CD14-positive monocyte (primary cell): ENCODE data around the gene LHFPL3. TPM values are rescaled to one million over a fixed set of nuclear protein-coding genes. Genes with fewer than 3 reads are reported as not detected.

Experiments
- DNase-seq, 3 donors: peaks; one replicate each; pipeline ENCODE4 v3.0.0-alpha.2; 2011 to 2022
- H2AFZ ChIP-seq: 2 replicates; pipeline ENCODE4 v1.6.0; 2012; ENCODE audit warnings: mild to moderate bottlenecking, low read depth, low read length, inconsistent platforms; ENCODE audit not compliant: insufficient read depth, poor library complexity, severe bottlenecking
- H3K27ac ChIP-seq, 2 donors: 1 replicate in 1 of 2; 2 replicates in 1 of 2; pipeline ENCODE4 v1.5.1; 2012 to 2013; ENCODE audit warnings: low read length in 2 of 2, control low read depth in 1 of 2, inconsistent platforms in 1 of 2, low read depth in 1 of 2, mild to moderate bottlenecking in 1 of 2
- H3K27me3 ChIP-seq, 2 donors: one replicate each; pipeline versions ENCODE4 v1.6.0 to v1.6.1; 2011 to 2013; ENCODE audit warnings: low read length in 2 of 2; ENCODE audit not compliant: control insufficient read depth in 2 of 2, insufficient read depth in 2 of 2
- H3K36me3 ChIP-seq, 2 donors: replicated peaks in 1 of 2; 1 replicate in 1 of 2; 2 replicates in 1 of 2; pipeline versions ENCODE4 v1.5.1 to v1.6.1; 2012 to 2013; ENCODE audit warnings: low read length in 2 of 2, control low read depth in 1 of 2, inconsistent platforms in 1 of 2, mild to moderate bottlenecking in 1 of 2; ENCODE audit not compliant: insufficient read depth in 2 of 2, control insufficient read depth in 1 of 2
- H3K4me1 ChIP-seq, 2 donors: 1 replicate in 1 of 2; 2 replicates in 1 of 2; pipeline versions ENCODE4 v1.5.1 to v1.6.1; 2012 to 2013; ENCODE audit warnings: low read length in 2 of 2, control low read depth in 1 of 2, inconsistent platforms in 1 of 2, mild to moderate bottlenecking in 1 of 2, moderate library complexity in 1 of 2; ENCODE audit not compliant: insufficient read depth in 2 of 2, control insufficient read depth in 1 of 2
- H3K4me2 ChIP-seq: replicated peaks from 2 replicates; pipeline ENCODE3; 2012; ENCODE audit warnings: low read length, moderate library complexity, mild to moderate bottlenecking; ENCODE audit not compliant: poor library complexity, severe bottlenecking; ENCODE audit errors: extremely low read depth
- H3K4me3 ChIP-seq, 3 experiments: fragments of 200-600 bp in 1 of 3; sonication (generic) in 1 of 3; replicated peaks in 1 of 3; 1 replicate in 2 of 3; 2 replicates in 1 of 3; pipeline ENCODE4 v1.5.1; 2011 to 2013; ENCODE audit warnings: low read length in 3 of 3, mild to moderate bottlenecking in 3 of 3, control low read depth in 2 of 3, low read depth in 2 of 3, inconsistent platforms in 1 of 3, moderate library complexity in 1 of 3
- H3K79me2 ChIP-seq: 2 replicates; pipeline ENCODE4 v1.6.0; 2012; ENCODE audit warnings: mild to moderate bottlenecking, control low read depth, inconsistent platforms, low read length, moderate library complexity; ENCODE audit not compliant: insufficient read depth
- H3K9ac ChIP-seq: 2 replicates; pipeline ENCODE4 v1.6.0; 2017; ENCODE audit warnings: low read length, mild to moderate bottlenecking; ENCODE audit not compliant: insufficient read depth, poor library complexity, severe bottlenecking
- H3K9me3 ChIP-seq, 2 donors: replicated peaks in 1 of 2; 1 replicate in 1 of 2; 2 replicates in 1 of 2; pipeline versions ENCODE4 v1.5.1 to v1.6.1; 2012 to 2013; ENCODE audit warnings: low read length in 2 of 2, control low read depth in 1 of 2; ENCODE audit not compliant: control insufficient read depth in 1 of 2, insufficient read depth in 1 of 2
- H4K20me1 ChIP-seq: 2 replicates; pipeline ENCODE4 v1.6.0; 2012; ENCODE audit warnings: mild to moderate bottlenecking, low read length, control low read depth, moderate library complexity; ENCODE audit not compliant: insufficient read depth
- H3K27ac Mint-ChIP-seq, 7 donors: one replicate each; pipeline ENCODE4 v1.8.0; 2020; ENCODE audit warnings: mild to moderate bottlenecking in 7 of 7, mixed read lengths in 7 of 7, moderate library complexity in 6 of 7, inconsistent platforms in 2 of 7
- H3K27me3 Mint-ChIP-seq, 3 donors: one replicate each; pipeline ENCODE4 v1.8.0; 2021 to 2022; ENCODE audit warnings: low read depth in 3 of 3, mild to moderate bottlenecking in 3 of 3, mixed read lengths in 3 of 3, moderate library complexity in 3 of 3, inconsistent platforms in 1 of 3
- H3K36me3 Mint-ChIP-seq, 2 donors: one replicate each; pipeline ENCODE4 v1.8.0; 2020; ENCODE audit warnings: mixed read lengths in 2 of 2, inconsistent platforms in 1 of 2, mild to moderate bottlenecking in 1 of 2
- H3K4me1 Mint-ChIP-seq: one replicate; pipeline ENCODE4 v1.8.0; 2020; ENCODE audit warnings: mild to moderate bottlenecking, mixed read lengths
- H3K4me3 Mint-ChIP-seq, 2 donors: one replicate each; pipeline ENCODE4 v1.8.0; 2020; ENCODE audit warnings: mild to moderate bottlenecking in 2 of 2, mixed read lengths in 2 of 2, moderate library complexity in 1 of 2
- H3K9me3 Mint-ChIP-seq, 7 donors: one replicate each; pipeline ENCODE4 v1.8.0; 2020 to 2022; ENCODE audit warnings: mixed read lengths in 7 of 7, mild to moderate bottlenecking in 6 of 7, moderate library complexity in 6 of 7, inconsistent platforms in 2 of 7
- CTCF ChIP-seq: fragments of 200-600 bp; IDR thresholded peaks from one replicate; pipeline ENCODE4 v1.8.0; 2022; ENCODE audit warnings: antibody characterized with exemption, mild to moderate bottlenecking
- WGBS: methylation state at CpG from one replicate; pipeline ENCODE4 v1.1.5; 2013; ENCODE audit warnings: missing lambda C conversion rate; ENCODE audit not compliant: insufficient coverage; 5-methylcytosine and 5-hydroxymethylcytosine counted together
- intact Hi-C, 2 donors: fragments of 100-400 bp; cut with micrococcal nuclease; formaldehyde crosslinking; loops; one replicate each; pipeline versions ENCODE4 v1.15.0 to v1.15.1; 2023
- polyA plus RNA-seq, 3 donors: library from polyadenylated mRNA; depleted of rRNA in 1 of 3; unstranded in 2 of 3; stranded (reverse) in 1 of 3; fragments of 300-500 nt in 2 of 3; fragments of >200 nt in 1 of 3; fragmentation: Illumina TruSeq in 2 of 3; gene quantifications; 1 replicate in 2 of 3; 2 replicates in 1 of 3; pipeline ENCODE4 v1.2.3, GENCODE V29; 2012 to 2021

Gene LHFPL3
- polyA plus RNA-seq, 3 donors, result not detected

GRCh38 chr7:104388222-104388621, 59.8 kb downstream of the LHFPL3 start:
- intact Hi-C loops, result no loop called here
- no peak overlapping the region for H3K4me2 ChIP-seq
- peaks cover 0 to 12% (median 4%) of the 10 kb centered on the region in 7 donors for H3K9me3 Mint-ChIP-seq
- no peaks in the 10 kb centered on the region for H3K27me3 ChIP-seq
- no peaks in the 10 kb centered on the region for H3K36me3 ChIP-seq
- H3K4me1 ChIP-seq, result no peaks in the 10 kb centered on the region
- H3K4me3 Mint-ChIP-seq, result no peak overlapping the region
- WGBS, result no CpG with 5 or more reads among the region's 3 CpGs
- peaks cover 0 to 1% (median 0%) of the 10 kb centered on the region in 3 donors for H3K27me3 Mint-ChIP-seq
- H3K27ac ChIP-seq, result no peak overlapping the region
- TF ChIP-seq CTCF, result no peak
- DNase-seq, result no peak
- no peaks in the 10 kb centered on the region for H3K36me3 Mint-ChIP-seq
- no peaks in the 10 kb centered on the region for H3K79me2 ChIP-seq
- H2AFZ ChIP-seq, result no peak overlapping the region
- no peak overlapping the region for H3K9ac ChIP-seq
- no peaks in the 10 kb centered on the region for H4K20me1 ChIP-seq
- H3K4me1 Mint-ChIP-seq, result no peaks in the 10 kb centered on the region
- H3K9me3 ChIP-seq, result no peaks in the 10 kb centered on the region
- H3K4me3 ChIP-seq, result no peak overlapping the region
- no peak overlapping the region for H3K27ac Mint-ChIP-seq

GRCh38 chr7:104395162-104395561, 66.8 kb downstream of the LHFPL3 start:
- peaks cover 0 to 4% (median 2%) of the 10 kb centered on the region in 3 donors for H3K27me3 Mint-ChIP-seq
- Histone ChIP-seq H4K20me1 (no peaks in the 10 kb centered on the region), H3K79me2 (no peaks in the 10 kb centered on the region), H3K9me3 (no peaks in the 10 kb centered on the region), H3K4me1 (no peaks in the 10 kb centered on the region), H3K4me3 (no peak overlapping the region), H3K4me2 (no peak overlapping the region), H3K27ac (no peak overlapping the region), H3K36me3 (no peaks in the 10 kb centered on the region), H3K9ac (no peak overlapping the region), H2AFZ (no peak overlapping the region), H3K27me3 (no peaks in the 10 kb centered on the region)
- no peak for DNase-seq
- no peak overlapping the region for H3K27ac Mint-ChIP-seq
- peaks cover 0 to 8% (median 3%) of the 10 kb centered on the region in 7 donors for H3K9me3 Mint-ChIP-seq
- intact Hi-C loops, result no loop called here
- H3K4me3 Mint-ChIP-seq, result no peak overlapping the region
- no peak for TF ChIP-seq CTCF
- no peaks in the 10 kb centered on the region for H3K4me1 Mint-ChIP-seq
- no peaks in the 10 kb centered on the region for H3K36me3 Mint-ChIP-seq
